ENCODE data around the gene RNF224. TPM values are rescaled to one million over a fixed set of nuclear protein-coding genes. Genes with fewer than 3 reads are reported as not detected.
"Not testable (repeated sequence)": the region's sequence is repeated elsewhere in the genome, so short reads cannot be mapped to it uniquely, and the experiment has no call there.

Gene RNF224
- polyA plus RNA-seq, 1 of the 3 experiments (the other 2 are of a cell fraction) = 0.03 TPM

- not testable (repeated sequence) for H3K4me2 ChIP-seq; H3K27ac ChIP-seq (ENCODE audit: low read depth in 2 of 2, low read length in 1 of 2); H3K4me3 ChIP-seq (ENCODE audit: low read depth in 2 of 2, low read length in 1 of 2); H3K27me3 ChIP-seq (ENCODE audit: insufficient read depth); DNase-seq; H3K9ac ChIP-seq; H3K9me2 ChIP-seq; H4K20me1 ChIP-seq (ENCODE audit: insufficient read depth); H3F3A ChIP-seq (replicated peaks; ENCODE audit: insufficient read depth); H2AFZ ChIP-seq (ENCODE audit: low read depth); H3K9me3 ChIP-seq; H3K4me1 ChIP-seq (ENCODE audit: control insufficient read depth in 1 of 2, insufficient read depth in 2 of 2, low read depth in 1 of 2, low read length in 1 of 2)
- TF ChIP-seq ZBTB33 (IDR thresholded peaks at IDR 0.05; ENCODE audit: borderline replicate concordance, low read depth) = 0 out of 2 replicates have a peak, but pooled peaks have one; percentile 31
- TF ChIP-seq, protein P1, sequence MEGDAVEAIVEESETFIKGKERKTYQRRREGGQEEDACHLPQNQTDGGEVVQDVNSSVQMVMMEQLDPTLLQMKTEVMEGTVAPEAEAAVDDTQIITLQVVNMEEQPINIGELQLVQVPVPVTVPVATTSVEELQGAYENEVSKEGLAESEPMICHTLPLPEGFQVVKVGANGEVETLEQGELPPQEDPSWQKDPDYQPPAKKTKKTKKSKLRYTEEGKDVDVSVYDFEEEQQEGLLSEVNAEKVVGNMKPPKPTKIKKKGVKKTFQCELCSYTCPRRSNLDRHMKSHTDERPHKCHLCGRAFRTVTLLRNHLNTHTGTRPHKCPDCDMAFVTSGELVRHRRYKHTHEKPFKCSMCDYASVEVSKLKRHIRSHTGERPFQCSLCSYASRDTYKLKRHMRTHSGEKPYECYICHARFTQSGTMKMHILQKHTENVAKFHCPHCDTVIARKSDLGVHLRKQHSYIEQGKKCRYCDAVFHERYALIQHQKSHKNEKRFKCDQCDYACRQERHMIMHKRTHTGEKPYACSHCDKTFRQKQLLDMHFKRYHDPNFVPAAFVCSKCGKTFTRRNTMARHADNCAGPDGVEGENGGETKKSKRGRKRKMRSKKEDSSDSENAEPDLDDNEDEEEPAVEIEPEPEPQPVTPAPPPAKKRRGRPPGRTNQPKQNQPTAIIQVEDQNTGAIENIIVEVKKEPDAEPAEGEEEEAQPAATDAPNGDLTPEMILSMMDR (IDR thresholded peaks at IDR 0.05) = peak; percentile 49
- TF ChIP-seq RFX5 (IDR thresholded peaks at IDR 0.05; ENCODE audit: low read length) = peak; percentile 64; the same call in 1 of the 2 replicates
- TF ChIP-seq SMC3 (IDR thresholded peaks at IDR 0.05; ENCODE audit: low read depth, low read length) = 0 out of 2 replicates have a peak, but pooled peaks have one; percentile 4
- peak; percentile 20; the same call in 1 of the 2 replicates for TF ChIP-seq RAD21 (IDR thresholded peaks at IDR 0.05; ENCODE audit: low read length)
- Histone ChIP-seq H3K79me2 (ENCODE audit: insufficient read depth) (peaks cover 26% of the 10 kb centered on the region), H3K36me3 (replicated peaks in 1 of 2; ENCODE audit: control insufficient read depth in 1 of 2, insufficient read depth in 2 of 2, low read length in 1 of 2) (peaks cover 15 to 29% of the 10 kb centered on the region in 2 experiments)
- POLR2A ChIA-PET = interaction anchor here (0.8 to 1.6 kb wide), 2 partner anchors 11 to 22 kb away, joined by 3 to 8 read pairs; partner anchors contain the start of gene TUBB4B
- WGBS (ENCODE audit: low lambda C conversion rate) = 51% methylated on average over 6 of the region's 15 CpGs
- CTCF ChIA-PET = interaction anchor here (3.1 kb wide), 2 partner anchors 11 to 25 kb away, joined by 18 to 26 read pairs; no protein-coding TSS in a partner anchor
Measured at GRCh38 chr9:137262173-137262908, 35.0 kb downstream of the RNF224 start.

- no peaks in the 10 kb centered on the region for H3K27me3 ChIP-seq (ENCODE audit: insufficient read depth)
- no peak overlapping the region for H2AFZ ChIP-seq (ENCODE audit: low read depth)
- H4K20me1 ChIP-seq (ENCODE audit: insufficient read depth) = no peaks in the 10 kb centered on the region
- POLR2A ChIA-PET = interaction anchor here (1.6 kb wide), 1 partner anchor 10 kb away, joined by 8 read pairs; no protein-coding TSS in a partner anchor
- H3K9me3 ChIP-seq = no peaks in the 10 kb centered on the region
- H3K9ac ChIP-seq = no peak overlapping the region
- H3K9me2 ChIP-seq = no peaks in the 10 kb centered on the region
- no peak for TF ChIP-seq ELF1 (IDR thresholded peaks at IDR 0.05)
- TF ChIP-seq GATA2 (CRISPR knock-in tag; IDR thresholded peaks at IDR 0.05) = no peak
- TF ChIP-seq, protein P1 (IDR thresholded peaks at IDR 0.05) = no peak
- TF ChIP-seq ZBTB33 (IDR thresholded peaks at IDR 0.05; ENCODE audit: borderline replicate concordance, low read depth) = no peak
- no peak for TF ChIP-seq SIN3A (IDR thresholded peaks at IDR 0.05; ENCODE audit: borderline replicate concordance, low read depth, low read length)
- H3F3A ChIP-seq (replicated peaks; ENCODE audit: insufficient read depth) = peaks cover 3% of the 10 kb centered on the region
- no peak for DNase-seq
- WGBS (ENCODE audit: low lambda C conversion rate) = 93% methylated on average over 24 of the region's 24 CpGs
- H3K4me3 ChIP-seq (ENCODE audit: low read depth in 2 of 2, low read length in 1 of 2) = no peak overlapping the region
- H3K79me2 ChIP-seq (ENCODE audit: insufficient read depth) = peaks cover 22% of the 10 kb centered on the region
- H3K4me2 ChIP-seq = no peak overlapping the region
- H3K27ac ChIP-seq (ENCODE audit: low read depth in 2 of 2, low read length in 1 of 2) = no peak overlapping the region
- H3K36me3 ChIP-seq (replicated peaks in 1 of 2; ENCODE audit: control insufficient read depth in 1 of 2, insufficient read depth in 2 of 2, low read length in 1 of 2) = peaks cover 19 to 32% of the 10 kb centered on the region in 2 experiments
- no peaks in the 10 kb centered on the region for H3K4me1 ChIP-seq (ENCODE audit: control insufficient read depth in 1 of 2, insufficient read depth in 2 of 2, low read depth in 1 of 2, low read length in 1 of 2)
- CTCF ChIA-PET = interaction anchor here (0.8 to 3.1 kb wide), 3 partner anchors 11 to 25 kb away, joined by 3 to 26 read pairs (median 18); partner anchors contain the start of gene TUBB4B
Measured at GRCh38 chr9:137262909-137263285, 35.6 kb downstream of the RNF224 start.

Data from SK-N-SH (cell line).